AG04449 (cell line): ENCODE data around the gene KCNG3.
A peak's percentile ranks its signal among the peaks of the same experiment; 100 is the strongest.

ENCODE experiments used
- CTCF ChIA-PET: fragments of 350-600 bp; formaldehyde crosslinking; extraction: SDS; loops from one replicate; lab custom pipeline; 2021; ENCODE audit warnings: antibody characterized with exemption; lab: Yijun Ruan, JAX
- POLR2A ChIA-PET: fragments of 400-600, 350-600 bp; formaldehyde crosslinking; extraction: SDS; loops from one replicate; lab custom pipeline; 2020; ENCODE audit warnings: antibody characterized with exemption, inconsistent platforms; lab: Yijun Ruan, JAX
- DNase-seq: peaks from one replicate; pipeline ENCODE4 v3.0.0-alpha.2; 2010; ENCODE audit warnings: low read depth, low spot score
- H3K4me3 ChIP-seq: 2 replicates; pipeline ENCODE4 v1.5.1; 2011; ENCODE audit warnings: low read depth, mild to moderate bottlenecking, control low read depth, low read length
- TF ChIP-seq, protein P1 (sequence below): IDR thresholded peaks from one replicate; pipeline ENCODE4 v1.5.1; 2011; ENCODE audit warnings: mild to moderate bottlenecking, moderate library complexity, low read length, control low read depth, inconsistent platforms; ENCODE audit not compliant: insufficient read depth; ENCODE audit errors: missing control alignments

Gene KCNG3

DNA sequence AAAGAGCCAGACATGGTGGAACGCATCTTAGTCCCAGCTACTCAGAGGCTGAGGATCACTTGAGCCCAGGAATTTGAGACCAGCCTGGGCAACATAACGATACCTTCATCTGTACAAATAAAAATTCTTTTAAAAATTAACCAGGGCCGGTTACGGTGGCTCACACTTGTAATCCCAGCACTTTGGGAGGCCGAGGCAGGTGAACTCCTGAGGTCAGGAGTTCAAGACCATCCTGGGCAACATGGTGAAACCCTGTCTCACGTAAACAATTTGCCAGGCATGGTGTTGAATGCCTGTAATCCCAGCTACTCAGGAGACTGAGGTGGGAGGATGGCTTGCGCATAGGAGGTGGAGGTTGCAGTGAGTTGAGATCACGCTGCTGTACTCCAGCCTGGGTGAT, 25.8 kb upstream of the KCNG3 start:
- ChIA-PET POLR2A (no interaction called here), CTCF (no interaction called here)
- TF ChIP-seq, protein P1, sequence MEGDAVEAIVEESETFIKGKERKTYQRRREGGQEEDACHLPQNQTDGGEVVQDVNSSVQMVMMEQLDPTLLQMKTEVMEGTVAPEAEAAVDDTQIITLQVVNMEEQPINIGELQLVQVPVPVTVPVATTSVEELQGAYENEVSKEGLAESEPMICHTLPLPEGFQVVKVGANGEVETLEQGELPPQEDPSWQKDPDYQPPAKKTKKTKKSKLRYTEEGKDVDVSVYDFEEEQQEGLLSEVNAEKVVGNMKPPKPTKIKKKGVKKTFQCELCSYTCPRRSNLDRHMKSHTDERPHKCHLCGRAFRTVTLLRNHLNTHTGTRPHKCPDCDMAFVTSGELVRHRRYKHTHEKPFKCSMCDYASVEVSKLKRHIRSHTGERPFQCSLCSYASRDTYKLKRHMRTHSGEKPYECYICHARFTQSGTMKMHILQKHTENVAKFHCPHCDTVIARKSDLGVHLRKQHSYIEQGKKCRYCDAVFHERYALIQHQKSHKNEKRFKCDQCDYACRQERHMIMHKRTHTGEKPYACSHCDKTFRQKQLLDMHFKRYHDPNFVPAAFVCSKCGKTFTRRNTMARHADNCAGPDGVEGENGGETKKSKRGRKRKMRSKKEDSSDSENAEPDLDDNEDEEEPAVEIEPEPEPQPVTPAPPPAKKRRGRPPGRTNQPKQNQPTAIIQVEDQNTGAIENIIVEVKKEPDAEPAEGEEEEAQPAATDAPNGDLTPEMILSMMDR, result no peak
- no peak overlapping the region for H3K4me3 ChIP-seq
- DNase-seq, result no peak

DNA sequence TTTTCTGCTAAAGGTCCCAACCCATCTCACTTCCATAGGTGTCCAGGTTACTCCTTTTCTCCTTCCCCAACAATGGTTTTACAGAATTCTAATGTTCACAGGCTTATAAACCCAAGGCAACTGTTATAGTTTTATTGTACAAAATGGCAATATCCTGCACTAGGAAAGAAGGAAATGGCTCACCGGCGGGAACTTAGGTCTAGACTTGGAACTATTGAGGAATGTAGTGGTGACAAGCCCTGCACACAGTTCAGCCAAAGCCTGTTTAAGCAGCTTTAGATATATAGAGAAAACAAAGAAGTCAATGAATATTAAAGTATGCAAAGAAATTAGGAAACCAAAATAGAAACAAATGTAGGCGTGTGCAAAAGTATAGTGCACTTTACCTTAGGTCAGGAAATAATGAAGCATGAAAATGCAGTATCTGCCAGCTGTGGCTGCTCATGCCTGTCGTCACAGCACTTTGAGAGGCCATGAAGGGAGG, 22.7 kb upstream of the KCNG3 start:
- POLR2A ChIA-PET, result no interaction called here
- no peak for DNase-seq
- CTCF ChIA-PET, result interaction anchor here (4.7 kb wide), 1 partner anchor 147 kb away, joined by 35 read pairs; no protein-coding TSS in a partner anchor
- no peak overlapping the region for H3K4me3 ChIP-seq
- TF ChIP-seq, protein P1, result no peak

- H3K4me3 ChIP-seq, result no peak overlapping the region
- TF ChIP-seq, protein P1, result peak; percentile 63
- ChIA-PET CTCF (interaction anchor here (0.7 to 4.7 kb wide), 15 partner anchors 8 to 1095 kb away, joined by 3 to 35 read pairs (median 4); partner anchors contain the start of gene KCNG3), POLR2A (no interaction called here)
- DNase-seq, result peak; percentile 4
Observed at GRCh38 chr2:42513252-42513918, 19.6 kb upstream of the KCNG3 start.

DNA sequence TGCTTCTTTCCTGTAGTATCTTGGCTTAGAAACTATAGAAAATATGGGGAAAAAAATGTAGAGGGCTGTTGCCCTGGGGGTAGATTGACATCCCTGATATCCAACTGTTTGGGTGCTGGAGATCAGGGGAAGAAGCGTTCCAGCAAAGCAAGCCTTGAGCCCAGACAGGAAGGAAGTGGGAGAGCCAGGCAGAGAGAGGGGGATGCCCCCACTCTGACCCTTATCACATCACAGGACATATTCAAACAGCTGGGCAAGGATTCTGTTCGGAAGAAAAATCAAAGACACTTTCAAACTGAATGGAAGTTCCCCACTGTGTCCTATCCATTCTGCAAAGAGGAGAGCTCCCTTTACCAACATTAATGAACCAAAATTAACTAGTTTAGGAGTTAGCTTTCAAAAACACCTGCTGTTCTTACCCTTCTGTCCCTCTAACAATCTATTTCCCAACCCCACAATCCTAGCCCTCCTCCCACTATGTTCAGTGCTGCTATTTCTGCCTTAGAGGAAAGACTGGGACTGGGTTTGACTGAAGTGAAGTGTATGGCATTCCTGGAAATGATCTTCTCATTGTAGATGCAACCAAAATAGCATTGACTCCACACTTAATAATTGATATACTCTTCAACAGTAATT, 16.9 kb upstream of the KCNG3 start:
- TF ChIP-seq, protein P1, result no peak
- POLR2A ChIA-PET, result no interaction called here
- no peak for DNase-seq
- no peak overlapping the region for H3K4me3 ChIP-seq
- CTCF ChIA-PET, result interaction anchor here (0.9 to 3.1 kb wide), 5 partner anchors 9 to 153 kb away, joined by 3 to 27 read pairs (median 5); no protein-coding TSS in a partner anchor

- H3K4me3 ChIP-seq, result no peak overlapping the region
- TF ChIP-seq, protein P1, result no peak
- POLR2A ChIA-PET, result no interaction called here
- DNase-seq, result no peak
- CTCF ChIA-PET, result interaction anchor here (0.7 to 3.1 kb wide), 7 partner anchors 8 to 257 kb away, joined by 3 to 27 read pairs (median 4); partner anchors contain the start of gene KCNG3
Observed at GRCh38 chr2:42510191-42510590, 16.4 kb upstream of the KCNG3 start.

DNA sequence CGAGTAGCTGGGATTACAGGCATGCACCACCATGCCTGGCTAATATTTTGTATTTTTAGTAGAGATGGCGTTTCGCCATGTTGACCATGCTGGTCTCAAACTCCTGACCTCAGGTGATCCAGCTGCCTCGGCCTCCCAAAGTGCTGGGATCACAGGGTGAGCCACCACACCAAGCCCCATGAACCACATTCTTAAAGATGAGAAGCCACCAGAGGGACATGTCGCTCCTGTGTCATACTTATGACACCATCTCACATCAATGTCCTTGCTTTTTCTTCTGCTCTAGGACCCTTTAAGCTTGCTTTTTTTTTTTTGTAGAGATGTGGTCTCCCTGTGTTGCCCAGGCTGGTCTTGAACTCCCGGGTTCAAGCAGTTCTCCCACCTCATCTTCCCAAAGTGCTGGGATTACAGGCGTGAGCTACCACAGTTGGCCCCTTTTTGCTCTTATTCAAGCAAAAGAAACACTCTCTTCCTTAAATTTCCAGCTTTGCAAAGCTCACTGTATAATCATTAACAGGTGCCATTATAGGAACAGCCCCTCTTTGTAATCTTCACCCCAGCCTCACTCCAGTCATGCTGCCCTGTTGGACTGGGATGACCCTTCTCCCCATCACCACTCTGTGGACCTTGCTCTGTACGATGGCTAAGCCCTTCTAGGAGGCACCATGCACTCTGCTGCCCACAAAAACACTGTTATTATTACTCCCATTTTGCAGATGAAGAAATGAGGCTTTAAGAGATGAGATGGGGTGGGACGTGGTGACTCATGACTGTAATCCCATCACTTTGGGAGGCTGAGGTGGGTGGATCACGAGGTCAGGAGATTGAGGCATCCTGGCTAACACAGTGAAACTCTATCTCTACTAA, 10.8 kb upstream of the KCNG3 start:
- ChIA-PET POLR2A (no interaction called here), CTCF (interaction anchor here (1.0 to 3.9 kb wide), 4 partner anchors 9 to 159 kb away, joined by 4 to 17 read pairs (median 5); partner anchors contain the start of gene KCNG3)
- no peak overlapping the region for H3K4me3 ChIP-seq
- no peak for DNase-seq
- TF ChIP-seq, protein P1, result no peak
